PC-3 (cell line): ENCODE data around the gene LRP11. TPM values are rescaled to one million over a fixed set of nuclear protein-coding genes. Genes with fewer than 3 reads are reported as not detected.

Source experiments
- ATAC-seq: fragments of 200-7000 bp; cut with Tn5 transposase; 2 replicates; pipeline ENCODE4 v1.9.1; 2020; ENCODE audit warnings: mild to moderate bottlenecking, moderate library complexity
- BruUV-seq: library from RNA; stranded (reverse); fragments of 400-500 nt; replicated peaks from 2 replicates; lab custom pipeline; 2021; lab: Mats Ljungman, UMichigan
- CTCF ChIA-PET: fragments of 300-600 bp; sonication (Branson Sonifier 250); formaldehyde crosslinking; loops from one replicate; lab custom pipeline; 2022; ENCODE audit warnings: antibody characterized with exemption; lab: Charles Lee
- POLR2A ChIA-PET: fragments of 300-600 bp; sonication (Branson Sonifier 250); formaldehyde crosslinking; loops from one replicate; lab custom pipeline; 2022; ENCODE audit warnings: antibody characterized with exemption; ENCODE audit not compliant: unreplicated experiment; lab: Charles Lee
- DNase-seq: peaks from one replicate; pipeline ENCODE4 v3.0.0-alpha.2; 2015
- H2AFZ ChIP-seq: fragments of 300-600 bp; sonication (generic); 2 replicates; pipeline ENCODE4 v1.6.0; 2016; ENCODE audit warnings: antibody characterized with exemption, low read length
- H3F3A ChIP-seq: fragments of 300-600 bp; sonication (generic); one replicate; pipeline ENCODE4 v1.6.0; 2017; ENCODE audit warnings: antibody characterized with exemption, low read length, control low read depth, mild to moderate bottlenecking; ENCODE audit not compliant: unreplicated experiment
- H3K27ac ChIP-seq: fragments of 300-600 bp; sonication (generic); 2 replicates; pipeline ENCODE4 v1.5.1; 2016; ENCODE audit warnings: mild to moderate bottlenecking, low read length
- H3K27me3 ChIP-seq: fragments of 300-600 bp; sonication (generic); 2 replicates; pipeline ENCODE4 v1.6.1; 2016; ENCODE audit warnings: low read length, mixed read lengths
- H3K36me3 ChIP-seq: fragments of 300-600 bp; sonication (generic); 2 replicates; pipeline ENCODE4 v1.6.1; 2016; ENCODE audit warnings: low read depth, mixed run types, low read length, mixed read lengths
- H3K4me1 ChIP-seq: fragments of 300-600 bp; sonication (generic); 2 replicates; pipeline ENCODE4 v1.5.1; 2016; ENCODE audit warnings: low read length; ENCODE audit not compliant: insufficient read depth
- H3K4me2 ChIP-seq: fragments of 300-600 bp; sonication (generic); 2 replicates; pipeline ENCODE4 v1.6.0; 2016; ENCODE audit warnings: low read length
- H3K4me3 ChIP-seq: fragments of 300-600 bp; sonication (generic); 2 replicates; pipeline ENCODE4 v1.5.1; 2016; ENCODE audit warnings: mild to moderate bottlenecking, low read length, mixed read lengths
- H3K79me2 ChIP-seq: fragments of 300-600 bp; sonication (generic); 2 replicates; pipeline ENCODE4 v1.6.1; 2017; ENCODE audit warnings: low read length, mixed read lengths
- H3K9ac ChIP-seq: fragments of 300-600 bp; sonication (generic); 2 replicates; pipeline ENCODE4 v1.6.0; 2016; ENCODE audit warnings: mild to moderate bottlenecking, low read length
- H3K9me2 ChIP-seq: fragments of 300-600 bp; sonication (generic); replicated peaks from 2 replicates; pipeline ENCODE4 v1.6.1; 2016; ENCODE audit warnings: mixed run types, low read length, mixed read lengths
- H3K9me3 ChIP-seq: fragments of 300-600 bp; sonication (generic); 2 replicates; pipeline ENCODE4 v1.6.1; 2016; ENCODE audit warnings: low read length, mixed read lengths
- H4K20me1 ChIP-seq: fragments of 300-600 bp; sonication (generic); 2 replicates; pipeline ENCODE4 v1.6.1; 2016; ENCODE audit warnings: low read length, mixed read lengths
- EZH2 ChIP-seq: fragments of 300-600 bp; sonication (generic); IDR thresholded peaks from one replicate; pipeline ENCODE4 v1.6.1; 2017; ENCODE audit warnings: antibody characterized with exemption, mild to moderate bottlenecking, low read length; ENCODE audit not compliant: unreplicated experiment
- EZH2phosphoT487 ChIP-seq: fragments of 300-600 bp; sonication (generic); IDR thresholded peaks from 2 replicates; pipeline ENCODE4 v1.6.1; 2018; ENCODE audit warnings: mild to moderate bottlenecking, antibody characterized with exemption, low read length, borderline replicate concordance
- intact Hi-C: fragments of 100-400 bp; cut with micrococcal nuclease; formaldehyde crosslinking; loops from 2 replicates; pipeline ENCODE4 v1.9.0; 2023
- total RNA-seq: library from RNA; depleted of rRNA; stranded (reverse); fragments of >200 nt; gene quantifications from 2 replicates; pipeline ENCODE4 v1.2.3, GENCODE V29; 2014
- TF ChIP-seq, protein P1 (sequence below): fragments of 300-600 bp; sonication (generic); conservative IDR thresholded peaks from 2 replicates; pipeline ENCODE4 v1.5.1; 2017; ENCODE audit warnings: antibody characterized with exemption, low read depth, mild to moderate bottlenecking, low read length

LRP11 gene
- total RNA-seq, 1 experiment from 2014 or later: 32.0 TPM

DNA sequence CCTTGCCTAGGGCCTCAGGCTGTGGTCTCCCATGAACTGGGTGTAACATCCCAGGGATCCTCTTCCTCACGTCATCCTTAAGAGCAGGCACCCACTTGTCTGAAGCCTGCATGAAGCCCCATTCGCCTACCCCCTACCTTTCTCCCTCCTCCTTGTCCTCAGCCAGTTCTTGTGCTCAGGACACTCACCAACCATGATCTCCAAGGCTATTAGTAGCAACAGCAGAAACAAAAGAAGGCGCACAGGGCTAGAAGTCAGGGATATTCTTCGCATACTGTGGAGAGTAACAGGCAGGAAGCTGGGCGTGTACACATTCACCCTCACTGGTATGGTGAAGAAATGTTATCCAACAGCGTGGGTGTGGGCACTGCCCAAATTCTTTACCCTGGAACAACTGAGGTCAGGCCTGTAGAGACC is 26.5 kb upstream of the LRP11 start:
- no peak overlapping the region for H3K4me2 ChIP-seq

DNA sequence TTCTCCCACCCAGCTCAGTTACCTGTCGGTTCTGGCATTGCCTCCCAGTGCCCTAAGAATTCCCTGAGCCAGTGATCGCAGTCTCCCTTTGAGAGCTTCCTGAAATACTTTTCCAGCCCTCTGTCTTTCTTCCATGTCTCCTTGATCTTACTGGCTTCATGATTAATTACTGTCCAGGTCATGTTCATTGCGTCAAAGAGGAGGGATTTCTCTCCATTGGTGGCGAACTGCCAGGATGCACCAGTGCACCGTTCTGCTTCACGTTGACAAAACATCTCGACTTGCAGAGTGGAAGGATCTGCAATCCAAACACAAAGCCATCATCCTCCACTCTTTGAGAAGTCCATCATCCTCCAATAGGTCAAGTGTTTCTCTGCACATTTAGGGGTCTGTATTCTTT is 25.2 kb upstream of the LRP11 start:
- H3F3A ChIP-seq: no peaks in the 10 kb centered on the region
- CTCF ChIA-PET: no interaction called here
- H3K27me3 ChIP-seq: no peaks in the 10 kb centered on the region
- H3K4me3 ChIP-seq: no peak overlapping the region
- no TSS peak for BruUV-seq
- H3K79me2 ChIP-seq: no peaks in the 10 kb centered on the region
- DNase-seq (no peak), ATAC-seq (no peak)
- TF ChIP-seq EZH2phosphoT487: no peak
- no peak for TF ChIP-seq EZH2
- TF ChIP-seq, protein P1, sequence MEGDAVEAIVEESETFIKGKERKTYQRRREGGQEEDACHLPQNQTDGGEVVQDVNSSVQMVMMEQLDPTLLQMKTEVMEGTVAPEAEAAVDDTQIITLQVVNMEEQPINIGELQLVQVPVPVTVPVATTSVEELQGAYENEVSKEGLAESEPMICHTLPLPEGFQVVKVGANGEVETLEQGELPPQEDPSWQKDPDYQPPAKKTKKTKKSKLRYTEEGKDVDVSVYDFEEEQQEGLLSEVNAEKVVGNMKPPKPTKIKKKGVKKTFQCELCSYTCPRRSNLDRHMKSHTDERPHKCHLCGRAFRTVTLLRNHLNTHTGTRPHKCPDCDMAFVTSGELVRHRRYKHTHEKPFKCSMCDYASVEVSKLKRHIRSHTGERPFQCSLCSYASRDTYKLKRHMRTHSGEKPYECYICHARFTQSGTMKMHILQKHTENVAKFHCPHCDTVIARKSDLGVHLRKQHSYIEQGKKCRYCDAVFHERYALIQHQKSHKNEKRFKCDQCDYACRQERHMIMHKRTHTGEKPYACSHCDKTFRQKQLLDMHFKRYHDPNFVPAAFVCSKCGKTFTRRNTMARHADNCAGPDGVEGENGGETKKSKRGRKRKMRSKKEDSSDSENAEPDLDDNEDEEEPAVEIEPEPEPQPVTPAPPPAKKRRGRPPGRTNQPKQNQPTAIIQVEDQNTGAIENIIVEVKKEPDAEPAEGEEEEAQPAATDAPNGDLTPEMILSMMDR: no peak
- H3K4me1 ChIP-seq: 0 out of 2 replicates have a peak, but pooled peaks cover 8% of the 10 kb centered on the region
- no peak overlapping the region for H3K27ac ChIP-seq
- no peak overlapping the region for H2AFZ ChIP-seq
- H3K9ac ChIP-seq: no peak overlapping the region
- H3K36me3 ChIP-seq: no peaks in the 10 kb centered on the region
- H4K20me1 ChIP-seq: no peaks in the 10 kb centered on the region
- intact Hi-C loops: no loop called here
- no peaks in the 10 kb centered on the region for H3K9me2 ChIP-seq
- no peak overlapping the region for H3K4me2 ChIP-seq
- POLR2A ChIA-PET: interaction anchor here (0.5 kb wide), 1 partner anchor 67 kb away, joined by 15 read pairs; no protein-coding TSS in a partner anchor
- no peaks in the 10 kb centered on the region for H3K9me3 ChIP-seq

More for the DNA sequence above, 26.5 kb upstream of the LRP11 start:
- Histone ChIP-seq H3F3A (no peaks in the 10 kb centered on the region), H3K9ac (no peak overlapping the region), H3K9me2 (no peaks in the 10 kb centered on the region), H3K36me3 (no peaks in the 10 kb centered on the region), H4K20me1 (no peaks in the 10 kb centered on the region), H3K27ac (no peak overlapping the region), H3K4me1 (peaks cover 19% of the 10 kb centered on the region), H3K9me3 (no peaks in the 10 kb centered on the region), H3K4me3 (no peak overlapping the region), H3K27me3 (no peaks in the 10 kb centered on the region), H2AFZ (no peak overlapping the region), H3K79me2 (no peaks in the 10 kb centered on the region)
- intact Hi-C loops: no loop called here
- BruUV-seq: no TSS peak
- DNase-seq: no peak
- CTCF ChIA-PET: no interaction called here
- peak; percentile 39 for ATAC-seq
- POLR2A ChIA-PET: no interaction called here
- TF ChIP-seq EZH2 (no peak), EZH2phosphoT487 (no peak)
- TF ChIP-seq, protein P1: no peak

DNA sequence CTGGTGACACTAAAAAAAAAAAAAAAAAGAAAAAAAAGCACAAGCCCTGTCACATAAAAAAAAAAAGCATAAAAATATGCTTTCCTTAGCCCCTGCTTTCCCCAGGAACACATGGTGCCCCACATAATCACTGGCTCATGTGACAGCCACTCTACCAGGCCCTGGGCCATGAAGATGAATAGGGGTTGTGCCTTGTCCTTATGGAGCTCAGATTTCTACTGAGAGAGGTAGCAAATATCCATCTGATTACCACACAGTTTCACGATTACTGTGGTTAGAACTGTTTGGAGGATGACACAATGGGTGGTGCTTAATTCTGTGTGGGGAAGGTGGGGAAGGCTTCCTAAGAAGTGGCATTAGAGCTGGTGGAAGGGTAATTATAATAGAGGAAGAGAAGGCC is 24.5 kb upstream of the LRP11 start:
- no peak for ATAC-seq
- Histone ChIP-seq H4K20me1 (no peaks in the 10 kb centered on the region), H3K79me2 (no peaks in the 10 kb centered on the region), H3K9me3 (no peaks in the 10 kb centered on the region), H3K4me1 (0 out of 2 replicates have a peak, but pooled peaks cover 8% of the 10 kb centered on the region), H3F3A (no peaks in the 10 kb centered on the region), H2AFZ (no peak overlapping the region), H3K4me2 (no peak overlapping the region), H3K36me3 (no peaks in the 10 kb centered on the region), H3K27ac (no peak overlapping the region), H3K9ac (no peak overlapping the region), H3K9me2 (no peaks in the 10 kb centered on the region), H3K4me3 (no peak overlapping the region), H3K27me3 (no peaks in the 10 kb centered on the region)
- intact Hi-C loops: no loop called here
- DNase-seq: no peak
- TF ChIP-seq EZH2phosphoT487 (no peak), EZH2 (no peak)
- TF ChIP-seq, protein P1: no peak
- no TSS peak for BruUV-seq
- ChIA-PET POLR2A (interaction anchor here (0.5 kb wide), 1 partner anchor 66 kb away, joined by 15 read pairs; no protein-coding TSS in a partner anchor), CTCF (no interaction called here)
